K562 (cell line): ENCODE measurements around the gene HPCAL1. TPM values are rescaled to one million over a fixed set of nuclear protein-coding genes. Genes with fewer than 3 reads are reported as not detected.

Source experiments
- BRD9 ChIP-seq: fragments of 450-650 bp; IDR thresholded peaks from 2 replicates; pipeline ENCODE4 v1.6.1; 2018; ENCODE audit warnings: low read depth; ENCODE audit not compliant: partially characterized antibody
- CBX5 ChIP-seq: IDR thresholded peaks from 2 replicates; pipeline ENCODE4 v1.6.1; 2014; ENCODE audit warnings: low read depth, borderline replicate concordance
- ILK ChIP-seq: fragments of 450-650 bp; IDR thresholded peaks from 2 replicates; pipeline ENCODE4 v1.6.1; 2016; ENCODE audit warnings: missing genetic modification characterization, low read depth, mild to moderate bottlenecking, missing compliant biosample characterization, moderate library complexity, borderline replicate concordance
- SLC30A9 ChIP-seq: fragments of 250-450 bp; sonication (Bioruptor Pico); IDR thresholded peaks from 2 replicates; pipeline ENCODE4 v1.8.0; 2022; ENCODE audit warnings: mild to moderate bottlenecking, moderate library complexity
- SMAD1 ChIP-seq: fragments of 150-350 bp; IDR thresholded peaks from 2 replicates; pipeline ENCODE4 v1.6.1; 2014; ENCODE audit warnings: low read length, low read depth; ENCODE audit not compliant: partially characterized antibody
- polyA plus RNA-seq, 8 experiments: library from polyadenylated mRNA; depleted of rRNA in 4 of 8; stranded (reverse) in 5 of 8; unstranded in 3 of 8; fragments of >200 nt; fragmentation: Nextera tagmentation in 2 of 8; fragmentation: Illumina TruSeq in 1 of 8; extraction: Ambion mirVana in 2 of 8; extraction: Trizol in 1 of 8; gene quantifications; 2 replicates each; pipeline versions ENCODE4 v1.2.1 to v1.2.3, GENCODE V29; 2011 to 2014; ENCODE audit warnings: inconsistent platforms in 1 of 8, missing spikeins in 1 of 8
- total RNA-seq, 7 experiments: library from RNA; depleted of rRNA in 6 of 7; stranded (reverse); fragments of >200 nt in 6 of 7; fragmentation: Illumina TruSeq in 2 of 7; extraction: Trizol in 2 of 7; gene quantifications; 2 replicates each; pipeline versions ENCODE4 v1.2.1 to v1.2.3, GENCODE V29; 2011 to 2021; ENCODE audit warnings: low replicate concordance in 1 of 7
- TF ChIP-seq, protein P1 (sequence below): conservative IDR thresholded peaks from 2 replicates; pipeline ENCODE4 v1.6.1; 2011; ENCODE audit warnings: low read depth, mild to moderate bottlenecking, low read length; ENCODE audit not compliant: control insufficient read depth
- TF ChIP-seq, protein P2 (sequence below): fragments of 450-650 bp; IDR thresholded peaks from 2 replicates; pipeline ENCODE4 v1.6.1; 2016; ENCODE audit warnings: low read depth, mild to moderate bottlenecking, moderate library complexity
- TF ChIP-seq, protein P3 (sequence below), 2 experiments: fragments of 450-650 bp in 1 of 2; sonication (generic) in 1 of 2; formaldehyde crosslinking in 1 of 2; IDR thresholded peaks; 2 replicates each; pipeline versions ENCODE4 v1.7.1 to v1.9.0; 2016 to 2022; ENCODE audit warnings: inconsistent platforms in 1 of 2, mild to moderate bottlenecking in 1 of 2, missing genetic modification reagents in 1 of 2
- TF ChIP-seq, protein P4 (sequence below): fragments of 450-650 bp; IDR thresholded peaks from 2 replicates; pipeline ENCODE4 v1.7.1; 2018; ENCODE audit warnings: mild to moderate bottlenecking, low read depth; ENCODE audit not compliant: partially characterized antibody
- TF ChIP-seq, protein P5 (sequence below): sonication (generic); IDR thresholded peaks from 2 replicates; pipeline ENCODE4 v1.6.1; 2016

Gene HPCAL1
- total and polyA plus RNA-seq, 9 of the 15 experiments (the other 6 are each of a cell fraction or from before 2014, with no cell fraction given), result 2.7 to 65.5 (median 23.9) TPM

DNA sequence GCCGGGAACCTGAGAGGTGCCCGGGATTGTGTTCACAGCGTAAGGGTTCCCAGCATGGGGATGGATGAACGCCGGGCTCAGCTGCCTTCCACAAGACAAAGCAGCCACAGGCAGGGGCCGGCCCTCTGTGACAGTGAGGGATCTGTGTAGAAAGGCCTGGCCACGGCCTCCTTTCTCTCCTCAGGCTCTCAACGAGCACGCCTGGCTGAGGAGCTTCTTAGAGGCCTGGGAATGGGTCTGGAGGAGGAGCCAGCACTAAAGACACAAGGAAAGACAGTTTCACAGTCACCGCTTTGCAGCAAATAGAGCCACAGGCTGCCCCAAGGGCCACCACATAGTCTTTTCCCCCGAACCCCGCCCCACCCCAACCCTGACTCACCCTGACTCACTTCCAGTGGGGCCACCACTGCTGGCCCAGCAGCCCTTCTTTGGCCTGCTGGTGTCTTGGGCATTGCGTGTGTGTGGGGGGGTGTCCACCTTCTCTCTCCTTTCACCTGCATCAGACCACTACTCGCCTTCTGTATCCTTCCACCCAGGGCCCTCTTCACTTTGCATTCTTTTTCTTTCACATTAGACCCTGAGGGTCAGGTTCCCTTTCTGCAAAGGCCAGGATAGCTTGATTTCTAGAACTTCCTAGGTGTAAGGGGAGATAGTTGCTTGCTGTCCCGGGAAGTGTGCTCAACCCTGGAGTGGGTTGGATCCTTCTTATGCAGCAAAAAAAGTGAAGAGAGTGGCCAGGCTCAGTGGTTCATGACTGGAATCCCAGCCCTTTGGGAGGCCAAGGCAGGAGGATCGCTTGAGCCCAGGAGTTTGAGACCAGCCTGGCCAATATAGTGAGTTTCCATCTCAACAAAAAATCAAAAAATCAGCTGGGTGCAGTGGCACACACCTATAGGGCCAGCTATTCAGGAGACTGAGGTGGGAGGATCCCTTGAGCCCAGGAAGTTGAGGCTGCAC lies 19.3 kb upstream of the HPCAL1 start (continued):
- TF ChIP-seq, protein P1, sequence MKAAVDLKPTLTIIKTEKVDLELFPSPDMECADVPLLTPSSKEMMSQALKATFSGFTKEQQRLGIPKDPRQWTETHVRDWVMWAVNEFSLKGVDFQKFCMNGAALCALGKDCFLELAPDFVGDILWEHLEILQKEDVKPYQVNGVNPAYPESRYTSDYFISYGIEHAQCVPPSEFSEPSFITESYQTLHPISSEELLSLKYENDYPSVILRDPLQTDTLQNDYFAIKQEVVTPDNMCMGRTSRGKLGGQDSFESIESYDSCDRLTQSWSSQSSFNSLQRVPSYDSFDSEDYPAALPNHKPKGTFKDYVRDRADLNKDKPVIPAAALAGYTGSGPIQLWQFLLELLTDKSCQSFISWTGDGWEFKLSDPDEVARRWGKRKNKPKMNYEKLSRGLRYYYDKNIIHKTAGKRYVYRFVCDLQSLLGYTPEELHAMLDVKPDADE, result no peak
- TF ChIP-seq ILK (tag) (no peak), BRD9 (peak; percentile 72), SMAD1 (no peak), CBX5 (no peak), SLC30A9 (no peak)
- TF ChIP-seq, protein P2, sequence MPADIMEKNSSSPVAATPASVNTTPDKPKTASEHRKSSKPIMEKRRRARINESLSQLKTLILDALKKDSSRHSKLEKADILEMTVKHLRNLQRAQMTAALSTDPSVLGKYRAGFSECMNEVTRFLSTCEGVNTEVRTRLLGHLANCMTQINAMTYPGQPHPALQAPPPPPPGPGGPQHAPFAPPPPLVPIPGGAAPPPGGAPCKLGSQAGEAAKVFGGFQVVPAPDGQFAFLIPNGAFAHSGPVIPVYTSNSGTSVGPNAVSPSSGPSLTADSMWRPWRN, result no peak
- TF ChIP-seq, protein P3, sequence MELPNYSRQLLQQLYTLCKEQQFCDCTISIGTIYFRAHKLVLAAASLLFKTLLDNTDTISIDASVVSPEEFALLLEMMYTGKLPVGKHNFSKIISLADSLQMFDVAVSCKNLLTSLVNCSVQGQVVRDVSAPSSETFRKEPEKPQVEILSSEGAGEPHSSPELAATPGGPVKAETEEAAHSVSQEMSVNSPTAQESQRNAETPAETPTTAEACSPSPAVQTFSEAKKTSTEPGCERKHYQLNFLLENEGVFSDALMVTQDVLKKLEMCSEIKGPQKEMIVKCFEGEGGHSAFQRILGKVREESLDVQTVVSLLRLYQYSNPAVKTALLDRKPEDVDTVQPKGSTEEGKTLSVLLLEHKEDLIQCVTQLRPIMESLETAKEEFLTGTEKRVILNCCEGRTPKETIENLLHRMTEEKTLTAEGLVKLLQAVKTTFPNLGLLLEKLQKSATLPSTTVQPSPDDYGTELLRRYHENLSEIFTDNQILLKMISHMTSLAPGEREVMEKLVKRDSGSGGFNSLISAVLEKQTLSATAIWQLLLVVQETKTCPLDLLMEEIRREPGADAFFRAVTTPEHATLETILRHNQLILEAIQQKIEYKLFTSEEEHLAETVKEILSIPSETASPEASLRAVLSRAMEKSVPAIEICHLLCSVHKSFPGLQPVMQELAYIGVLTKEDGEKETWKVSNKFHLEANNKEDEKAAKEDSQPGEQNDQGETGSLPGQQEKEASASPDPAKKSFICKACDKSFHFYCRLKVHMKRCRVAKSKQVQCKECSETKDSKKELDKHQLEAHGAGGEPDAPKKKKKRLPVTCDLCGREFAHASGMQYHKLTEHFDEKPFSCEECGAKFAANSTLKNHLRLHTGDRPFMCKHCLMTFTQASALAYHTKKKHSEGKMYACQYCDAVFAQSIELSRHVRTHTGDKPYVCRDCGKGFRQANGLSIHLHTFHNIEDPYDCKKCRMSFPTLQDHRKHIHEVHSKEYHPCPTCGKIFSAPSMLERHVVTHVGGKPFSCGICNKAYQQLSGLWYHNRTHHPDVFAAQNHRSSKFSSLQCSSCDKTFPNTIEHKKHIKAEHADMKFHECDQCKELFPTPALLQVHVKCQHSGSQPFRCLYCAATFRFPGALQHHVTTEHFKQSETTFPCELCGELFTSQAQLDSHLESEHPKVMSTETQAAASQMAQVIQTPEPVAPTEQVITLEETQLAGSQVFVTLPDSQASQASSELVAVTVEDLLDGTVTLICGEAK (IDR thresholded peaks at IDR 0.05), result no peak; the same call in 1 of the 2 replicates
- TF ChIP-seq, protein P3 (CRISPR knock-in tag; IDR thresholded peaks at IDR 0.05), result no peak
- TF ChIP-seq, protein P4, sequence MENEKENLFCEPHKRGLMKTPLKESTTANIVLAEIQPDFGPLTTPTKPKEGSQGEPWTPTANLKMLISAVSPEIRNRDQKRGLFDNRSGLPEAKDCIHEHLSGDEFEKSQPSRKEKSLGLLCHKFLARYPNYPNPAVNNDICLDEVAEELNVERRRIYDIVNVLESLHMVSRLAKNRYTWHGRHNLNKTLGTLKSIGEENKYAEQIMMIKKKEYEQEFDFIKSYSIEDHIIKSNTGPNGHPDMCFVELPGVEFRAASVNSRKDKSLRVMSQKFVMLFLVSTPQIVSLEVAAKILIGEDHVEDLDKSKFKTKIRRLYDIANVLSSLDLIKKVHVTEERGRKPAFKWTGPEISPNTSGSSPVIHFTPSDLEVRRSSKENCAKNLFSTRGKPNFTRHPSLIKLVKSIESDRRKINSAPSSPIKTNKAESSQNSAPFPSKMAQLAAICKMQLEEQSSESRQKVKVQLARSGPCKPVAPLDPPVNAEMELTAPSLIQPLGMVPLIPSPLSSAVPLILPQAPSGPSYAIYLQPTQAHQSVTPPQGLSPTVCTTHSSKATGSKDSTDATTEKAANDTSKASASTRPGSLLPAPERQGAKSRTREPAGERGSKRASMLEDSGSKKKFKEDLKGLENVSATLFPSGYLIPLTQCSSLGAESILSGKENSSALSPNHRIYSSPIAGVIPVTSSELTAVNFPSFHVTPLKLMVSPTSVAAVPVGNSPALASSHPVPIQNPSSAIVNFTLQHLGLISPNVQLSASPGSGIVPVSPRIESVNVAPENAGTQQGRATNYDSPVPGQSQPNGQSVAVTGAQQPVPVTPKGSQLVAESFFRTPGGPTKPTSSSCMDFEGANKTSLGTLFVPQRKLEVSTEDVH, result no peak
- TF ChIP-seq, protein P5, sequence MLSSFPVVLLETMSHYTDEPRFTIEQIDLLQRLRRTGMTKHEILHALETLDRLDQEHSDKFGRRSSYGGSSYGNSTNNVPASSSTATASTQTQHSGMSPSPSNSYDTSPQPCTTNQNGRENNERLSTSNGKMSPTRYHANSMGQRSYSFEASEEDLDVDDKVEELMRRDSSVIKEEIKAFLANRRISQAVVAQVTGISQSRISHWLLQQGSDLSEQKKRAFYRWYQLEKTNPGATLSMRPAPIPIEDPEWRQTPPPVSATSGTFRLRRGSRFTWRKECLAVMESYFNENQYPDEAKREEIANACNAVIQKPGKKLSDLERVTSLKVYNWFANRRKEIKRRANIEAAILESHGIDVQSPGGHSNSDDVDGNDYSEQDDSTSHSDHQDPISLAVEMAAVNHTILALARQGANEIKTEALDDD, result no peak
